Measurements from ENCODE around the gene IGFBP3. TPM values are rescaled to one million over a fixed set of nuclear protein-coding genes. Genes with fewer than 3 reads are reported as not detected.

IGFBP3 gene
- total and polyA plus RNA-seq, 12 donors, result 5.4 to 53.1 (median 18.1) TPM

DNA sequence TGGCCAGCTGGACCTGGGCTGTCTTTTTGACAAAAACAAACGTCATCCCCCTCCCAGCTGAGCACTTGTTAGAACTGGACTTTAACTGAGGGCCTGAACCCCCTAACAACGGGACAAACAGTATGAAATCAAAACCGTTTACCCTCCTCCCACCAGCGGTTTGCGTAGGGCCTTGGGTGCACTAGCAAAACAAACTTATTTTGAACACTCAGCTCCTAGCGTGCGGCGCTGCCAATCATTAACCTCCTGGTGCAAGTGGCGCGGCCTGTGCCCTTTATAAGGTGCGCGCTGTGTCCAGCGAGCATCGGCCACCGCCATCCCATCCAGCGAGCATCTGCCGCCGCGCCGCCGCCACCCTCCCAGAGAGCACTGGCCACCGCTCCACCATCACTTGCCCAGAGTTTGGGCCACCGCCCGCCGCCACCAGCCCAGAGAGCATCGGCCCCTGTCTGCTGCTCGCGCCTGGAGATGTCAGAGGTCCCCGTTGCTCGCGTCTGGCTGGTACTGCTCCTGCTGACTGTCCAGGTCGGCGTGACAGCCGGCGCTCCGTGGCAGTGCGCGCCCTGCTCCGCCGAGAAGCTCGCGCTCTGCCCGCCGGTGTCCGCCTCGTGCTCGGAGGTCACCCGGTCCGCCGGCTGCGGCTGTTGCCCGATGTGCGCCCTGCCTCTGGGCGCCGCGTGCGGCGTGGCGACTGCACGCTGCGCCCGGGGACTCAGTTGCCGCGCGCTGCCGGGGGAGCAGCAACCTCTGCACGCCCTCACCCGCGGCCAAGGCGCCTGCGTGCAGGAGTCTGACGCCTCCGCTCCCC lies 32.7 kb downstream of the IGFBP3 start, which contains the start of gene IGFBP1:
TSS of gene IGFBP1 (plus strand) at position 304 of the 808 bp plus-strand sequence. CDS start at position 469, 165 bp downstream.
- WGBS, 4 donors, result 8 to 23% (median 11%) methylated on average over 21 to 73 of the region's 73 CpGs

DNA sequence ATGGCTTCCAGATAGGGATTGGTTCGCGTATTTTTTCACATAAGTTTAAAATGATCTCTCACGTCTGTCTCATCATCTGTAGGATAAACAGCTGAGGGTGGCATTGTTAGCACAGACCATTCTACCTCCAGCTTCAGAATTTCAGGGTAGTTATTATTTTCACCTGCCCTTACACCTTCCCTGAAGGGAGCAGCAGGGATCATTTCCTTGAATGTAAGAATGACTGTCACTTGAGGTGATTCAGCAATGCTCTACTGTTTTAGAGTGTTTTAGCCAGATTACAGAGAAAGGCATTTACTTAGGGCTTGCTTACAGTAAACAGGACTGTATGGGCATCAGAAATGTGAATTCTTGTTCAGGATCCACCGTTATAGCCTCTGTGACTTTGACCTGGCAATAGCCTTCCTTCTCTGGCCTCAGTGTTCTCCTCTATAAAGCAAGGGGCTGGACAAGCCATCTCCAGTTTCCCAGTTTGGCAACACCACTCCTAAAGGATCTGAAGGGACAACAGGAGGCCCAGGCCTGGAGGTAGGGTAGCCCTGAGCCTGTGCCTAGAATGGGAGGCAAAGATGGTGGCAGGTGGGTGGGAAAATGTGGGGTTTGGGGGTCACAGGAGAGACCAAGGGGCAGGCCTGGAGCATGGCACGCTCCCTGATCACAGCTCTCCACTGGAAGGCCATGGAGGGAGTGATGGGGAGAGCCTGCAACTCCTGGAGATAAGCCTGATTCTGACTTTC lies 34.0 kb downstream of the IGFBP3 start:
- H3K9me3 ChIP-seq (replicated peaks in 1 of 3), result no peaks in the 10 kb centered on the region
- WGBS, 4 donors, result 89 to 95% (median 92%) methylated on average over 5 of the region's 5 CpGs
- H3K4me1 ChIP-seq (replicated peaks in 1 of 2), result no peaks in the 10 kb centered on the region
- DNase-seq, result no peak
- intact Hi-C loops (cut with DNase I), result no loop called here
- no peak overlapping the region for H3K4me3 ChIP-seq
- no peak overlapping the region for H3K27ac ChIP-seq
- H3K36me3 ChIP-seq (replicated peaks in 1 of 2), result no peaks in the 10 kb centered on the region
- H3K27me3 ChIP-seq, result peaks cover 27% of the 10 kb centered on the region
- TF ChIP-seq POLR2A (IDR thresholded peaks at IDR 0.05), result no peak
- TF ChIP-seq, protein P1, sequence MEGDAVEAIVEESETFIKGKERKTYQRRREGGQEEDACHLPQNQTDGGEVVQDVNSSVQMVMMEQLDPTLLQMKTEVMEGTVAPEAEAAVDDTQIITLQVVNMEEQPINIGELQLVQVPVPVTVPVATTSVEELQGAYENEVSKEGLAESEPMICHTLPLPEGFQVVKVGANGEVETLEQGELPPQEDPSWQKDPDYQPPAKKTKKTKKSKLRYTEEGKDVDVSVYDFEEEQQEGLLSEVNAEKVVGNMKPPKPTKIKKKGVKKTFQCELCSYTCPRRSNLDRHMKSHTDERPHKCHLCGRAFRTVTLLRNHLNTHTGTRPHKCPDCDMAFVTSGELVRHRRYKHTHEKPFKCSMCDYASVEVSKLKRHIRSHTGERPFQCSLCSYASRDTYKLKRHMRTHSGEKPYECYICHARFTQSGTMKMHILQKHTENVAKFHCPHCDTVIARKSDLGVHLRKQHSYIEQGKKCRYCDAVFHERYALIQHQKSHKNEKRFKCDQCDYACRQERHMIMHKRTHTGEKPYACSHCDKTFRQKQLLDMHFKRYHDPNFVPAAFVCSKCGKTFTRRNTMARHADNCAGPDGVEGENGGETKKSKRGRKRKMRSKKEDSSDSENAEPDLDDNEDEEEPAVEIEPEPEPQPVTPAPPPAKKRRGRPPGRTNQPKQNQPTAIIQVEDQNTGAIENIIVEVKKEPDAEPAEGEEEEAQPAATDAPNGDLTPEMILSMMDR (IDR thresholded peaks at IDR 0.05), result no peak

More for the DNA sequence above, 32.7 kb downstream of the IGFBP3 start, which contains the start of gene IGFBP1:
- TF ChIP-seq POLR2A (IDR thresholded peaks at IDR 0.05), result no peak
- TF ChIP-seq, protein P1 (IDR thresholded peaks at IDR 0.05), result no peak
- intact Hi-C loops (cut with DNase I), result no loop called here
- Histone ChIP-seq H3K4me3 (no peak within 1 kb of the TSS), H3K9me3 (replicated peaks in 1 of 3) (no peaks in the 10 kb centered on the region), H3K27ac (no peak within 1 kb of the TSS), H3K36me3 (replicated peaks in 1 of 2) (no peaks in the 10 kb centered on the region), H3K4me1 (replicated peaks in 1 of 2) (no peaks in the 10 kb centered on the region), H3K27me3 (peaks cover 27% of the 10 kb centered on the region)
- DNase-seq, result peak in 2 of 7 donors; percentile 19 to 23

DNA sequence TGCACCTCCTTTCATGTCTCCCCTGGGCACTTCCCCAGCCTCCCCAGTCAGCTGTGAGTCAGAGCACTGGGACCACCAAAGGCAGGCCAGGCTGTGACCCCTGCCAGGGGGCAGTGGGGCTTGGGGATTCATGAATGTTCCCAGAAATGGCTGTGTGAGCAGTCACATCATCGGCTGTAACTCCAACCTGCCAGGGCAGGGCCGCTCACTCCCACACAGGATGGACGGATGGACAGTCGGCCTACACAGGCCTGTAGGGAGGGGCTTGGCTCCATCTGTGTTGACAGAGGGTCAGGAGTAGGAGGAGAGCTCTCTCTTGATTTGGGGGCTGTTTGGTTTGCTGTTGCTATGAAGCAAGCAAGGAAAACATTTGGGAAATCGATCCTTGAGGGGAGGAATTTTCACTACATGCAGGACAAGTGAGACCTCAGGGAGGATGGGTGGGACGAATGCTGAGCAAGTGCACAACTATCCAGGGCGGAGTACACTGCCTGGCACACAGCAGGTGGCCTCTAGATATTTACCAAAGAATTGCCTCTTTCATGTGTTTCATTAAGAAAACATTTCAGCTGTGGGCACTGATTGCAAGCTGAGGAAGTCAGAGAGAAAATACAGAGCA lies 35.7 kb downstream of the IGFBP3 start:
- Histone ChIP-seq H3K27me3 (peaks cover 23% of the 10 kb centered on the region), H3K36me3 (replicated peaks in 1 of 2) (no peaks in the 10 kb centered on the region), H3K9me3 (replicated peaks in 1 of 3) (no peaks in the 10 kb centered on the region), H3K4me3 (no peak overlapping the region), H3K27ac (no peak overlapping the region), H3K4me1 (replicated peaks in 1 of 2) (no peaks in the 10 kb centered on the region)
- DNase-seq, result no peak
- intact Hi-C loops (cut with DNase I), result no loop called here
- WGBS, 4 donors, result 58 to 83% (median 77%) methylated on average over 7 of the region's 7 CpGs
- no peak for TF ChIP-seq POLR2A (IDR thresholded peaks at IDR 0.05)
- TF ChIP-seq, protein P1 (IDR thresholded peaks at IDR 0.05), result no peak

DNA sequence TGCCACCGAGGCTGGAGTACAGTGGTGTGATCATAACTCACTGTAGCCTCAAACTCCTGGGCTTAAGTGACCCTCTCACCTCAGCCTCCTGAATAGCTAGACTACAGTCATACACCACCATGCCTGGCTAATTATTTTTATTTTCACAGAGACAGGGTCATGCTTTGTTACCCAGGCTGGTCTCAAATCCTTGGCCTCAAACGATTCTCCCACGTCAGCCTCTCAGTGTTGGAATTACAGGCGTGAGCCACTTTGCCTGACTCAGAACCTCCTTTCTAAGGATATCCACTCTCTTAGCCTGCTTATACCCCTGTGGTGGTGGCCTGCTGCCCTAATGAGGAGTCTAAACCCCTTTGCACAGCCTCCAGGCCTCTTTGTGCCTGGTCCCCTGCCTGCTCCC lies 36.9 kb downstream of the IGFBP3 start:
- H3K9me3 ChIP-seq (replicated peaks in 1 of 3), result peaks cover 0 to 3% (median 0%) of the 10 kb centered on the region in 3 donors
- H3K36me3 ChIP-seq (replicated peaks in 1 of 2), result no peaks in the 10 kb centered on the region
- no peak overlapping the region for H3K4me3 ChIP-seq
- DNase-seq, result no peak
- peaks cover 23% of the 10 kb centered on the region for H3K27me3 ChIP-seq
- 72 to 90% (median 87%) methylated on average over 4 of the region's 4 CpGs for WGBS, 4 donors
- intact Hi-C loops (cut with DNase I), result no loop called here
- TF ChIP-seq POLR2A (IDR thresholded peaks at IDR 0.05), result no peak
- TF ChIP-seq, protein P1 (IDR thresholded peaks at IDR 0.05), result no peak
- no peak overlapping the region for H3K27ac ChIP-seq
- H3K4me1 ChIP-seq (replicated peaks in 1 of 2), result no peaks in the 10 kb centered on the region
